Measurements from ENCODE around the gene RNF19B. TPM values are rescaled to one million over a fixed set of nuclear protein-coding genes. Genes with fewer than 3 reads are reported as not detected.

RNF19B gene
- total and polyA plus RNA-seq, 10 of the 15 experiments (the other 5 are each of a cell fraction or from before 2014, with no cell fraction given) = 2.8 to 32.6 (median 16.6) TPM

DNA sequence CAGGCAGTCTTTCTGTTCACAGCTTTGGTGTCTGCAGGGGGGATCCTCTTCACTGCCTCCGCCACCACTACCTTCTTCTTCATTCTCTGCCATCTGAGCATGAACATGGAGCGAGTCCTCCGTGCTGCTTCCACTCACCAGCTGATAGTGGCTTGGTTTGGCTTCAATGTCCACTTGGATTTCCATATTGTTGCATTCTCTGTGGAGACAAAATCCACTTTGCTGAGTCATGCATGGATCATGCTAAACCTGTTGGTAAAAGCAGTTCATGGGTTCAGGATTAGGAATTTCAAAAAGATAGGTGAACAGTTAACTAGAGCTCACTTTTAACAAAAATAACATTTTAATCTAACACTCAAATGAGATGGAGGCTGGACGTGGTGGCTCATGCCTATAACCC is 27.5 kb downstream of the RNF19B start:
- POLR2A ChIA-PET = interaction anchor here (1.0 kb wide), 1 partner anchor 44 kb away, joined by 3 read pairs; no protein-coding TSS in a partner anchor
- SMC1A ChIA-PET (ENCODE audit: uncharacterized antibody, unreplicated experiment) = interaction anchor here (0.7 to 7.2 kb wide), 7 partner anchors 16 to 117 kb away, joined by 3 to 53 read pairs (median 5); no protein-coding TSS in a partner anchor
- no peaks in the 10 kb centered on the region for H3K27me3 ChIP-seq (replicated peaks in 1 of 2; ENCODE audit: control insufficient read depth in 2 of 2, insufficient read depth in 2 of 2, low read length in 1 of 2)
- TF ChIP-seq ETV6 (conservative IDR thresholded peaks at IDR 0.05 in 1 of 2, IDR thresholded peaks at IDR 0.05 in 1 of 2; ENCODE audit: borderline replicate concordance in 1 of 2, low read depth in 1 of 2) (no peak), EZH2 (IDR thresholded peaks at IDR 0.05; ENCODE audit: borderline replicate concordance, control insufficient read depth, low read depth, low read length) (no peak), HDAC6 (IDR thresholded peaks at IDR 0.05; ENCODE audit: unreplicated experiment) (no peak), YY1 (IDR thresholded peaks at IDR 0.05; ENCODE audit: low read depth, low read length) (no peak), LARP7 (IDR thresholded peaks at IDR 0.05) (no peak)
- TF ChIP-seq, protein P1, sequence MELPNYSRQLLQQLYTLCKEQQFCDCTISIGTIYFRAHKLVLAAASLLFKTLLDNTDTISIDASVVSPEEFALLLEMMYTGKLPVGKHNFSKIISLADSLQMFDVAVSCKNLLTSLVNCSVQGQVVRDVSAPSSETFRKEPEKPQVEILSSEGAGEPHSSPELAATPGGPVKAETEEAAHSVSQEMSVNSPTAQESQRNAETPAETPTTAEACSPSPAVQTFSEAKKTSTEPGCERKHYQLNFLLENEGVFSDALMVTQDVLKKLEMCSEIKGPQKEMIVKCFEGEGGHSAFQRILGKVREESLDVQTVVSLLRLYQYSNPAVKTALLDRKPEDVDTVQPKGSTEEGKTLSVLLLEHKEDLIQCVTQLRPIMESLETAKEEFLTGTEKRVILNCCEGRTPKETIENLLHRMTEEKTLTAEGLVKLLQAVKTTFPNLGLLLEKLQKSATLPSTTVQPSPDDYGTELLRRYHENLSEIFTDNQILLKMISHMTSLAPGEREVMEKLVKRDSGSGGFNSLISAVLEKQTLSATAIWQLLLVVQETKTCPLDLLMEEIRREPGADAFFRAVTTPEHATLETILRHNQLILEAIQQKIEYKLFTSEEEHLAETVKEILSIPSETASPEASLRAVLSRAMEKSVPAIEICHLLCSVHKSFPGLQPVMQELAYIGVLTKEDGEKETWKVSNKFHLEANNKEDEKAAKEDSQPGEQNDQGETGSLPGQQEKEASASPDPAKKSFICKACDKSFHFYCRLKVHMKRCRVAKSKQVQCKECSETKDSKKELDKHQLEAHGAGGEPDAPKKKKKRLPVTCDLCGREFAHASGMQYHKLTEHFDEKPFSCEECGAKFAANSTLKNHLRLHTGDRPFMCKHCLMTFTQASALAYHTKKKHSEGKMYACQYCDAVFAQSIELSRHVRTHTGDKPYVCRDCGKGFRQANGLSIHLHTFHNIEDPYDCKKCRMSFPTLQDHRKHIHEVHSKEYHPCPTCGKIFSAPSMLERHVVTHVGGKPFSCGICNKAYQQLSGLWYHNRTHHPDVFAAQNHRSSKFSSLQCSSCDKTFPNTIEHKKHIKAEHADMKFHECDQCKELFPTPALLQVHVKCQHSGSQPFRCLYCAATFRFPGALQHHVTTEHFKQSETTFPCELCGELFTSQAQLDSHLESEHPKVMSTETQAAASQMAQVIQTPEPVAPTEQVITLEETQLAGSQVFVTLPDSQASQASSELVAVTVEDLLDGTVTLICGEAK (IDR thresholded peaks at IDR 0.05; ENCODE audit: borderline replicate concordance) = no peak
- TF ChIP-seq, protein P2, sequence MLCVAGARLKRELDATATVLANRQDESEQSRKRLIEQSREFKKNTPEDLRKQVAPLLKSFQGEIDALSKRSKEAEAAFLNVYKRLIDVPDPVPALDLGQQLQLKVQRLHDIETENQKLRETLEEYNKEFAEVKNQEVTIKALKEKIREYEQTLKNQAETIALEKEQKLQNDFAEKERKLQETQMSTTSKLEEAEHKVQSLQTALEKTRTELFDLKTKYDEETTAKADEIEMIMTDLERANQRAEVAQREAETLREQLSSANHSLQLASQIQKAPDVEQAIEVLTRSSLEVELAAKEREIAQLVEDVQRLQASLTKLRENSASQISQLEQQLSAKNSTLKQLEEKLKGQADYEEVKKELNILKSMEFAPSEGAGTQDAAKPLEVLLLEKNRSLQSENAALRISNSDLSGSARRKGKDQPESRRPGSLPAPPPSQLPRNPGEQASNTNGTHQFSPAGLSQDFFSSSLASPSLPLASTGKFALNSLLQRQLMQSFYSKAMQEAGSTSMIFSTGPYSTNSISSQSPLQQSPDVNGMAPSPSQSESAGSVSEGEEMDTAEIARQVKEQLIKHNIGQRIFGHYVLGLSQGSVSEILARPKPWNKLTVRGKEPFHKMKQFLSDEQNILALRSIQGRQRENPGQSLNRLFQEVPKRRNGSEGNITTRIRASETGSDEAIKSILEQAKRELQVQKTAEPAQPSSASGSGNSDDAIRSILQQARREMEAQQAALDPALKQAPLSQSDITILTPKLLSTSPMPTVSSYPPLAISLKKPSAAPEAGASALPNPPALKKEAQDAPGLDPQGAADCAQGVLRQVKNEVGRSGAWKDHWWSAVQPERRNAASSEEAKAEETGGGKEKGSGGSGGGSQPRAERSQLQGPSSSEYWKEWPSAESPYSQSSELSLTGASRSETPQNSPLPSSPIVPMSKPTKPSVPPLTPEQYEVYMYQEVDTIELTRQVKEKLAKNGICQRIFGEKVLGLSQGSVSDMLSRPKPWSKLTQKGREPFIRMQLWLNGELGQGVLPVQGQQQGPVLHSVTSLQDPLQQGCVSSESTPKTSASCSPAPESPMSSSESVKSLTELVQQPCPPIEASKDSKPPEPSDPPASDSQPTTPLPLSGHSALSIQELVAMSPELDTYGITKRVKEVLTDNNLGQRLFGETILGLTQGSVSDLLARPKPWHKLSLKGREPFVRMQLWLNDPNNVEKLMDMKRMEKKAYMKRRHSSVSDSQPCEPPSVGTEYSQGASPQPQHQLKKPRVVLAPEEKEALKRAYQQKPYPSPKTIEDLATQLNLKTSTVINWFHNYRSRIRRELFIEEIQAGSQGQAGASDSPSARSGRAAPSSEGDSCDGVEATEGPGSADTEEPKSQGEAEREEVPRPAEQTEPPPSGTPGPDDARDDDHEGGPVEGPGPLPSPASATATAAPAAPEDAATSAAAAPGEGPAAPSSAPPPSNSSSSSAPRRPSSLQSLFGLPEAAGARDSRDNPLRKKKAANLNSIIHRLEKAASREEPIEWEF (IDR thresholded peaks at IDR 0.05; ENCODE audit: insufficient replicate concordance, low read depth, low read length) = no peak
- TF ChIP-seq, protein P3, sequence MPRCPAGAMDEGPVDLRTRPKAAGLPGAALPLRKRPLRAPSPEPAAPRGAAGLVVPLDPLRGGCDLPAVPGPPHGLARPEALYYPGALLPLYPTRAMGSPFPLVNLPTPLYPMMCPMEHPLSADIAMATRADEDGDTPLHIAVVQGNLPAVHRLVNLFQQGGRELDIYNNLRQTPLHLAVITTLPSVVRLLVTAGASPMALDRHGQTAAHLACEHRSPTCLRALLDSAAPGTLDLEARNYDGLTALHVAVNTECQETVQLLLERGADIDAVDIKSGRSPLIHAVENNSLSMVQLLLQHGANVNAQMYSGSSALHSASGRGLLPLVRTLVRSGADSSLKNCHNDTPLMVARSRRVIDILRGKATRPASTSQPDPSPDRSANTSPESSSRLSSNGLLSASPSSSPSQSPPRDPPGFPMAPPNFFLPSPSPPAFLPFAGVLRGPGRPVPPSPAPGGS (IDR thresholded peaks at IDR 0.05; ENCODE audit: borderline replicate concordance, insufficient read depth, low read depth, low read length, poor library complexity, severe bottlenecking) = no peak
- TF ChIP-seq, protein P4, sequence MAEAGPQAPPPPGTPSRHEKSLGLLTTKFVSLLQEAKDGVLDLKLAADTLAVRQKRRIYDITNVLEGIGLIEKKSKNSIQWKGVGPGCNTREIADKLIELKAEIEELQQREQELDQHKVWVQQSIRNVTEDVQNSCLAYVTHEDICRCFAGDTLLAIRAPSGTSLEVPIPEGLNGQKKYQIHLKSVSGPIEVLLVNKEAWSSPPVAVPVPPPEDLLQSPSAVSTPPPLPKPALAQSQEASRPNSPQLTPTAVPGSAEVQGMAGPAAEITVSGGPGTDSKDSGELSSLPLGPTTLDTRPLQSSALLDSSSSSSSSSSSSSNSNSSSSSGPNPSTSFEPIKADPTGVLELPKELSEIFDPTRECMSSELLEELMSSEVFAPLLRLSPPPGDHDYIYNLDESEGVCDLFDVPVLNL (IDR thresholded peaks at IDR 0.05; ENCODE audit: low read depth, low read length) = no peak
- CTCF ChIA-PET = interaction anchor here (1.4 to 8.1 kb wide), 3 partner anchors 11 to 120 kb away, joined by 5 to 183 read pairs (median 6); no protein-coding TSS in a partner anchor
- no peak overlapping the region for H3K4me2 ChIP-seq (ENCODE audit: control insufficient read depth, insufficient read depth)
- no peak for DNase-seq (ENCODE audit: low read depth, low spot score)
- no peaks in the 10 kb centered on the region for H3K4me1 ChIP-seq (ENCODE audit: control insufficient read depth, insufficient read depth, low read length)
- WGBS (ENCODE audit: insufficient coverage, insufficient replicate concordance, low lambda C conversion rate, missing lambda C conversion rate) = 95% methylated on average over 4 of the region's 4 CpGs
- no peaks in the 10 kb centered on the region for H3K9me3 ChIP-seq (replicated peaks; ENCODE audit: control insufficient read depth, insufficient read depth, low read length)
- intact Hi-C loops (cut with micrococcal nuclease; ENCODE audit: unreplicated experiment) = no loop called here
- H3K27ac ChIP-seq (ENCODE audit: control insufficient read depth, insufficient read depth) = no peak overlapping the region
- H3K4me3 ChIP-seq = no peak overlapping the region
- H4K20me1 ChIP-seq (ENCODE audit: control insufficient read depth, insufficient read depth) = no peaks in the 10 kb centered on the region
- in situ Hi-C loops (cut with MboI) = loop anchor here (25.0 kb wide), 1 partner anchor 675 kb away; no protein-coding TSS in a partner anchor
- H3K9ac ChIP-seq (ENCODE audit: control insufficient read depth, insufficient read depth, low read length) = no peak overlapping the region
- H3K79me2 ChIP-seq (ENCODE audit: control insufficient read depth, insufficient read depth, low read length) = no peaks in the 10 kb centered on the region
- peaks cover 10 to 14% of the 10 kb centered on the region in 2 experiments for H3K36me3 ChIP-seq (ENCODE audit: control insufficient read depth in 2 of 2, insufficient read depth in 2 of 2, low read length in 1 of 2)
- H2AFZ ChIP-seq (ENCODE audit: control insufficient read depth, low read depth, low read length) = no peak overlapping the region
- no peak for ATAC-seq
- FAIRE-seq = no peak
- RAD21 ChIA-PET (ENCODE audit: unreplicated experiment) = interaction anchor here (0.6 to 1.2 kb wide), 7 partner anchors 10 to 464 kb away, joined by 3 to 4 read pairs (median 3); no protein-coding TSS in a partner anchor
- no TSS peak for BruUV-seq (replicated peaks)
